HG03575 (cell line): Measurements from ENCODE around the gene COL9A1.

Experiments
- ATAC-seq: cut with Tn5 transposase; IDR thresholded peaks from one replicate; pipeline ENCODE4 v1.9.1; 2021; ENCODE audit not compliant: unreplicated experiment, insufficient number of reproducible peaks, low FRiP score; ENCODE audit errors: extremely low read depth

Gene COL9A1

GRCh38 chr6:70186461-70186860 lies 116.4 kb downstream of the COL9A1 start:
- ATAC-seq = no peak

DNA sequence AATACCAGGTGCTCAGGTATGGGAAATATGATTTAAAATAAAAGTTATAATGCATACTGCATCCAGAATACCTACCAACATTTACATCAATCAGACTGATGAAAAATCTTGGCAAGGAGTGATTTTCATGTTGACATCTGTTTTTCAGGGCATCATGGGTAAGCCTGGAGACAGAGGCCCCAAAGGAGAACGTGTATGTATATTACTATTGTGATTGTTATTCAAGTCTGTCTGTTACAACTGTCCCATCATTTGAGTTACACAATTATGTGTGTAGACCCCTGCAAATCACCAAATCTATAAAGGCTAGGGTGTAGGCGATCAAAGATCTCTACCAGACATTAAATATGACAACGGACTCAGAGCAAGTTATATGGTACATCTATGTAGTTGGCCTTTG lies 118.2 kb downstream of the COL9A1 start:
- ATAC-seq = no peak

DNA sequence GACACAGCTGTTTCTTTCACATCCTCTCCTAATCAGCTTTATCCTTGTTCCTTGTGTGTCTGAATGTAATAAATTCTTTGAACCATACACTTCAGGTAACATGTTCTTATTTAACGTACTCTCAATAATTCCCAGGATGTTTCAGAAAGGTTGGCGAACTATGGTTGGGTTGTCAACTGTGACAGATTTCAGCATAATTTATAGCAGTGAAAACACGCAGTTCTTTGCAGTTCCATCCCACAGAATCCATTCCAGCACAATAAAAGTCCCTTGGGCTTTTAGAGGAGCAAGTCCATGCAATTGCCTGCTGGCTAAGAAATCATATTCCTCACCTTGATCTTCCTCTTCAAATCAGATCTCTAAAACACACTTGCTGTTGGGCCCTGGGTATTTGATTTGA lies 119.3 kb downstream of the COL9A1 start:
- no peak for ATAC-seq

GRCh38 chr6:70180901-70181599 lies 121.8 kb downstream of the COL9A1 start:
- no peak for ATAC-seq

GRCh38 chr6:70180183-70180900 lies 122.5 kb downstream of the COL9A1 start:
- no peak for ATAC-seq

DNA sequence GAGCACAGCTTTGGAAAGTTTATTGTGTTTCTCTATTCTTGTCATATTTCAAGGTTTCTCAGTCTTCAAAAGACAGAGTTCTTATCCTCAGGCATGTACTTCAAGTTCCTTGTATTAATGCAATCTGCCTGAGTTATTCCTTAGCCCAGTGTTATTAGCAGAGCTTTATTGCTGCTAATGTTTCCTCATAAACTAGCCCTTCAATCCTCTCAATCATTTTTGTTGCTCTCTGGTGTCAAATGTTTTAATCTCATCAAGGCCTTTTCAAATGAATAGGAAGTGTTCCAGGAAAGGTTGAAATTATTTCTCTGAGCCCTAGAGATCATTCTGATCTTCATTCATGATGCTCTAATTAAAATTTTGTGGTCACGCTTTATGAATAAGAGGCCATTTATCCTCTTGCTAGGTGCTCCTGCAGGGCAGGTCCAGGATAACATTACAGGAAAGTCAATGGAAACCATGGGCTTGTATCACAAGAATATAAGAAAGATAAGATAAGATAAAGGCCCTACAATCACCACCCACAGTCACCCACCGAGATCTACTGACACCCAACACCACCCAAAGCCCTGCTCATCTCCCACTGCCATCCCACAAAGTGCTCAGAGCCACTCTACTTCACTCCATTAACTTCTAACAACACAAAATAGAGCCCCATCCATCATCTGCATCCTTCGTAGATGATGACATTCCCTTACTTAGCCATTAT lies 125.9 kb downstream of the COL9A1 start:
- ATAC-seq = no peak

- no peak for ATAC-seq
Observed at GRCh38 chr6:70175770-70176169, 127.1 kb downstream of the COL9A1 start.

GRCh38 chr6:70172252-70172651 lies 130.6 kb downstream of the COL9A1 start:
- no peak for ATAC-seq

DNA sequence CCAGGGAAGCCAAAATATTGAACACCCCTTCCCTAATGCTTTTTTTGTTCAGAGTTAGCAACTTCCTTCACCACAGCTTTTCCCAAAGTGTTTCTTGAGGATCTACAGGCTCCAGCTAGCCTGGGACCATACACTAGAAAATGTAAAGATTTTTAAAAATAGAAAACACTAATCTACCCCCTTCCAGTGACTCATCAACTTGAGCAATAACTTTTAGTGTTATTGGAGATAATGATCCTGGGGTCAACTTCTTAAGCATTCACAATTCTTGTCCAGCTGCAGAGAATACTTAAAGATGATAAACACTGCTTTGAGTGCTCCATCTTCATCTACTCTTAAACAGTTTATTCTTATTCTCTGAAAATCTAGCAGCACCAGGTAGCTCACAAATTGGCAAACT lies 131.6 kb downstream of the COL9A1 start:
- no peak for ATAC-seq

DNA sequence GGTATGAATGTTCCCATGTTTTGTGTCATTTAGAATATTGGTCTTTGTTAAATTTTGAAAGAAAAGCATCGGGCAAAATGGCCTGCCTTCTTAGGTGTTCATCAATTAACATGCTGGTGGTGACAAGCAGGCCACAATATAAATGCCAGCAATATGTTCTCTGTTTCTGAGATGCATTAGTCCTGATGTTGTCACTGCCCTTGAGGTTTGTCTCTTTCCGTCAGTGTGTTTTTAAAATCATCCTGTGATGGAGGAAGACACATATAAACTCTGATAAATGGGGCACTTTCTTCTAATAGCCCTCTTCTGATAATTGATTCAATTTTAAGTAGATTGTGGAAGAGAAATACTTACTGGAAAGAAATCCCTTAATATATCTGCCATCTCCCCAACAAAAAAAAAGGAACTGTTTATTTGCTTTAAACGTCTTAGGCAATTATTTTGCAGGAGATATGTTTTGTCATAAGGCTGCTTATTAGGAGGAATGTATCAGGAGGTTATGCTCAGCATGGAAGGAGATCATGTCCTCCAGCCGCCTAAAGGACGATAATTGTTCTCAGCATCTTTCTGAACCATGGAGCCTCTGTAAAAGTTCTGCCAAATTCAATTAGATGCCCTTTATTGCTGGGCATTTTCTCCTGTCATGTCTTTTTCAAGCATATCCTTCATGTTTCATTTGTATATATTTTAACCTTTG lies 134.1 kb downstream of the COL9A1 start:
- no peak for ATAC-seq
